Psoas muscle (tissue), 8 donors: ENCODE results near the gene NMRK2. TPM values are rescaled to one million over a fixed set of nuclear protein-coding genes. Genes with fewer than 3 reads are reported as not detected.

Source experiments
- ATAC-seq, 4 donors: fragments of 200-7000 bp; cut with Tn5 transposase; one replicate each; pipeline ENCODE4 v1.9.1; 2020; ENCODE audit warnings: moderate library complexity in 3 of 4, mild to moderate bottlenecking in 2 of 4
- DNase-seq, 2 donors: peaks; one replicate each; pipeline ENCODE4 v3.0.0-alpha.2; 2020
- H3K27ac ChIP-seq: fragments of 200-600 bp; one replicate; pipeline ENCODE4 v1.8.0; 2022
- H3K27me3 ChIP-seq, 3 donors: fragments of 200-600 bp in 1 of 3; one replicate each; pipeline versions ENCODE4 v1.6.1 to v1.8.0; 2013 to 2022; ENCODE audit warnings: low read length in 2 of 3, mild to moderate bottlenecking in 2 of 3, moderate library complexity in 1 of 3; ENCODE audit not compliant: insufficient read depth in 3 of 3
- H3K36me3 ChIP-seq, 2 donors: fragments of 200-600 bp in 1 of 2; one replicate each; pipeline versions ENCODE4 v1.6.1 to v1.8.0; 2013 to 2022; ENCODE audit warnings: low read depth in 1 of 2, mild to moderate bottlenecking in 1 of 2, moderate library complexity in 1 of 2; ENCODE audit not compliant: insufficient read depth in 1 of 2
- H3K4me1 ChIP-seq: fragments of 200-600 bp; one replicate; pipeline ENCODE4 v1.8.0; 2022
- H3K4me3 ChIP-seq: fragments of 200-600 bp; one replicate; pipeline ENCODE4 v1.8.0; 2022; ENCODE audit warnings: mild to moderate bottlenecking
- H3K9me3 ChIP-seq: fragments of 200-600 bp; one replicate; pipeline ENCODE4 v1.8.0; 2022
- CTCF ChIP-seq: fragments of 200-600 bp; IDR thresholded peaks from one replicate; pipeline ENCODE4 v1.8.0; 2022; ENCODE audit warnings: antibody characterized with exemption
- WGBS, 3 donors: extraction: QIAGEN DNeasy Blood & Tissue Kit; methylation state at CpG; one replicate each; pipeline versions ENCODE4 v1.1.6 to v1.1.7; 2013; 5-methylcytosine and 5-hydroxymethylcytosine counted together
- intact Hi-C, 2 donors: fragments of 100-400 bp; cut with DNase I; formaldehyde crosslinking; loops; one replicate each; pipeline versions ENCODE4 v1.11.0 to v1.14.2; 2022
- polyA plus RNA-seq, 3 donors: library from polyadenylated mRNA; stranded (reverse); fragments of 200-250 nt; gene quantifications; one replicate each; pipeline ENCODE4 v1.2.3, GENCODE V29; 2013
- total RNA-seq, 4 donors: library from RNA; stranded (reverse); fragmentation: NEBNext Ultra II Directional in 2 of 4; extraction: Animal tissue kit (Norgen Biotek cat#: 25700) in 2 of 4; gene quantifications; one replicate each; pipeline versions ENCODE4 v1.2.1 to v1.2.4, GENCODE V29; 2021 to 2023
- donor health status: healthy with polysubstance abuse.
- donor health status: DM: no; HTN: no; CAD: no; lungs with moderate emphysema.
- donor health status: Bipolar disorder and iron deficiency.
- donor health status: healthy.
- donor health status: DM: yes; HTN: yes; CAD: no.
- donor health status: DM: no; HTN: no; CAD: no.
- donor health status: DM: no; HTN: no; CAD: no.
- donor health status: DM: yes; HTN: yes; CAD: no.

Gene NMRK2
- total and polyA plus RNA-seq, 7 donors: 9.0 to 755 (median 94.5) TPM

GRCh38 chr19:3975144-3975543 lies 42.3 kb downstream of the NMRK2 start:
- H3K27me3 ChIP-seq: no peaks in the 10 kb centered on the region
- 36 to 76% (median 43%) methylated on average over 8 of the region's 8 CpGs for WGBS, 3 donors
- ATAC-seq: peak in 1 of 4 donors; percentile 6
- DNase-seq: no peak
- intact Hi-C loops: no loop called here
- peaks cover 10% of the 10 kb centered on the region for H3K4me1 ChIP-seq
- H3K4me3 ChIP-seq: no peak overlapping the region
- H3K36me3 ChIP-seq: peaks cover 16 to 59% of the 10 kb centered on the region in 2 donors
- peak overlapping the region; percentile 58 for H3K27ac ChIP-seq
- no peak for TF ChIP-seq CTCF
- no peaks in the 10 kb centered on the region for H3K9me3 ChIP-seq

GRCh38 chr19:3975637-3976087 lies 42.8 kb downstream of the NMRK2 start:
- intact Hi-C loops: no loop called here
- Histone ChIP-seq H3K9me3 (no peaks in the 10 kb centered on the region), H3K4me3 (no peak overlapping the region), H3K27me3 (no peaks in the 10 kb centered on the region), H3K27ac (peak overlapping the region; percentile 58), H3K4me1 (peaks cover 10% of the 10 kb centered on the region), H3K36me3 (peaks cover 19 to 64% of the 10 kb centered on the region in 2 donors)
- TF ChIP-seq CTCF: no peak
- ATAC-seq (peak in 1 of 4 donors; percentile 1), DNase-seq (no peak)
- 69 to 81% (median 69%) methylated on average over 14 of the region's 14 CpGs for WGBS, 3 donors

DNA sequence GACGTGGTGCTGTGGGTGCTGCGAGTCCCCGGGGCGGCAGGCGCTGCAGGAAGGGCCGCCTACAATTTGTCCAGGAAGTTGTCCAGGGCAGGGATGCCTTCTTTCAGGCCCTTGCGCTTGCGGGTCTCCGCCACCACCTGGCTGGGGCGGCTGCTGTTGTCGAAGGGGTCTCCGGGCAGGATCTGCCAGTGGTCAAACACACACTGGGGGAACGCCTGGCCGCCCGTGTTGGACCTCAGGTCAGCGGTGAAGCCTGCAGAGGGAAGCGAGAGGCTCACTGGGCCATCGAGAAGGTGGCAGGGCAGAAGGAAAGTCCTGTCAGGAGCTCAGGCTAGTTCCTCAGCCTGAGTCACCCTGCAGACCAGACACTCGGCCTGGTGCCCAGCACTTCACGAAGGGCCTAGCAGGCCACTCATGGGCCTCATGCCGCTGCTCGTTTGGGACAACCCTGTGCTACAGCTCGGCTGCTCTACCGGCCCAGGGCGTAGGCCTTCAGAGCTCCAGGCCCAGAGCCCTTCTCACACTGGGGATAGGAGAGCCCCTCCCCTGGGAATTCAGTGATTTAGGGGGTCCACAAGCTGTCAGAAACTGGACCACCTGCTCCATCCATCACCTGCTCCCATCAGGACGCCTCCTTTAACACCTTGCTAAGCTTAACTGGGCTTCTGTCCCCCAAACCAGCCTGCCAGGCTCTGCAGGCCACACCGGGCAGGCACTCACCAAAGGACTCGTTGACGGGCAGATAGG lies 43.8 kb downstream of the NMRK2 start:
- no peak for TF ChIP-seq CTCF
- no peaks in the 10 kb centered on the region for H3K27me3 ChIP-seq
- ATAC-seq (peak; percentile 12 to 77 (median 50)), DNase-seq (peak; percentile 37 to 92)
- H3K36me3 ChIP-seq: peaks cover 19 to 74% of the 10 kb centered on the region in 2 donors
- peak overlapping the region; percentile 58 for H3K27ac ChIP-seq
- intact Hi-C loops: no loop called here
- 86 to 89% (median 86%) methylated on average over 29 of the region's 29 CpGs for WGBS, 3 donors
- H3K4me3 ChIP-seq: no peak overlapping the region
- no peaks in the 10 kb centered on the region for H3K9me3 ChIP-seq
- H3K4me1 ChIP-seq: peaks cover 10% of the 10 kb centered on the region

- Histone ChIP-seq H3K4me3 (no peak overlapping the region), H3K27me3 (no peaks in the 10 kb centered on the region), H3K27ac (peak overlapping the region; percentile 58), H3K9me3 (no peaks in the 10 kb centered on the region), H3K4me1 (peaks cover 15% of the 10 kb centered on the region), H3K36me3 (peaks cover 25 to 81% of the 10 kb centered on the region in 2 donors)
- intact Hi-C loops: no loop called here
- DNase-seq (peak; percentile 25 to 65), ATAC-seq (peak in 3 of 4 donors; percentile 4 to 11 (median 5))
- 87 to 88% (median 88%) methylated on average over 59 of the region's 59 CpGs for WGBS, 3 donors
- peak; percentile 18 for TF ChIP-seq CTCF
Measured at GRCh38 chr19:3977242-3978143, 44.6 kb downstream of the NMRK2 start.
